HFF-Myc (cell line): ENCODE results near the gene CDC42SE2.

Experiments
- DNase-seq: peaks from one replicate; pipeline ENCODE4 v3.0.0-alpha.2; 2011; ENCODE audit warnings: low read depth; ENCODE audit errors: extremely low read depth
- H3K4me3 ChIP-seq: replicated peaks from 2 replicates; pipeline ENCODE4 v1.5.1; 2011; ENCODE audit warnings: low read depth, mild to moderate bottlenecking, control low read depth, low read length
- TF ChIP-seq, protein P1 (sequence below): IDR thresholded peaks from 2 replicates; pipeline ENCODE4 v1.5.1; 2012; ENCODE audit warnings: mild to moderate bottlenecking, low read depth, low read length, control low read depth; ENCODE audit errors: missing control alignments

Gene CDC42SE2, protein sequence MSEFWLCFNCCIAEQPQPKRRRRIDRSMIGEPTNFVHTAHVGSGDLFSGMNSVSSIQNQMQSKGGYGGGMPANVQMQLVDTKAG

DNA sequence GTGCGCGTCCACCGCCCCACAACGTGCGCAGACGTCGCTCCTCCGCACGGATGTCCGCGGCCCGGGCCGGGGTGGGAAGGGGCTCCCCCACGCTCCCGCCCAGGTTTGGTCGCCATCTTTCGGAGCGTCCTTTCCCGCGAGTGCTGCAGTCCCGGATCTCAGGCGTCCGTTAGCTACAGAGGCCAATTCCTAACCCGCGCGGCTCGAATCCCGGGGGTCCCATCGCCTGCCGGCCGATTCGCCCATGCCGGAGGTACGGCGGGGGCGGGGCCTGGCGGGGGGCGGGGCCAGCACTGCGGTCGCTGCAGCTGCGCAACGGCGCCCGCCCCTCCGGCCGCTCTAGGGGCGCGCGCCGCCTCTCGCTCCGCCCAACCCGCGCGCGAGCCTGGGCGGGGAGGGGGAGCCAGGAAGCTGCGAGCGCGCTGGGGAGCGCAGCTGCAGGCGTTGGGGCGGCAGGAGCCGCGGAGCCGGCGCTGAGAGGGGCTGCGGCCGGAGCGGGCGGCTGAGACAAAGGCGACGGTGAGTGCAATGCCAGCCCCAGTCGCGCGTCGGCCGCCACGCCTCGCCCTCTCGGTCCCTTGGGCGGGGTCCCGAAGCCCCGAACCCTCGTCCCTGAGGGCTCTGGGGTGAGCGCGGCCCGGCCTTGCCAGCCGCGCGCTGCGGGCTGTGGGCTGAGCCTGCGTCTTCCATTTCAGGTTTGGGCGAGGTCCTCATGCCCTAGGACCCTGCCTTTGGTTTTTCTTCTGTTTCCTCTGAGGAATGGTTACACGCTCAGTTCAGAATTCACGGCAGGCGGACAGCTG, at the start of gene CDC42SE2:
TSS of gene CDC42SE2 (plus strand) at position 406 of the 803 bp plus-strand sequence. CDS start 95,441 bp downstream, outside the sequence.
- peak; percentile 29 for DNase-seq
- H3K4me3 ChIP-seq = peak within 1 kb of the TSS; percentile 89
- TF ChIP-seq, protein P1, sequence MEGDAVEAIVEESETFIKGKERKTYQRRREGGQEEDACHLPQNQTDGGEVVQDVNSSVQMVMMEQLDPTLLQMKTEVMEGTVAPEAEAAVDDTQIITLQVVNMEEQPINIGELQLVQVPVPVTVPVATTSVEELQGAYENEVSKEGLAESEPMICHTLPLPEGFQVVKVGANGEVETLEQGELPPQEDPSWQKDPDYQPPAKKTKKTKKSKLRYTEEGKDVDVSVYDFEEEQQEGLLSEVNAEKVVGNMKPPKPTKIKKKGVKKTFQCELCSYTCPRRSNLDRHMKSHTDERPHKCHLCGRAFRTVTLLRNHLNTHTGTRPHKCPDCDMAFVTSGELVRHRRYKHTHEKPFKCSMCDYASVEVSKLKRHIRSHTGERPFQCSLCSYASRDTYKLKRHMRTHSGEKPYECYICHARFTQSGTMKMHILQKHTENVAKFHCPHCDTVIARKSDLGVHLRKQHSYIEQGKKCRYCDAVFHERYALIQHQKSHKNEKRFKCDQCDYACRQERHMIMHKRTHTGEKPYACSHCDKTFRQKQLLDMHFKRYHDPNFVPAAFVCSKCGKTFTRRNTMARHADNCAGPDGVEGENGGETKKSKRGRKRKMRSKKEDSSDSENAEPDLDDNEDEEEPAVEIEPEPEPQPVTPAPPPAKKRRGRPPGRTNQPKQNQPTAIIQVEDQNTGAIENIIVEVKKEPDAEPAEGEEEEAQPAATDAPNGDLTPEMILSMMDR = no peak

DNA sequence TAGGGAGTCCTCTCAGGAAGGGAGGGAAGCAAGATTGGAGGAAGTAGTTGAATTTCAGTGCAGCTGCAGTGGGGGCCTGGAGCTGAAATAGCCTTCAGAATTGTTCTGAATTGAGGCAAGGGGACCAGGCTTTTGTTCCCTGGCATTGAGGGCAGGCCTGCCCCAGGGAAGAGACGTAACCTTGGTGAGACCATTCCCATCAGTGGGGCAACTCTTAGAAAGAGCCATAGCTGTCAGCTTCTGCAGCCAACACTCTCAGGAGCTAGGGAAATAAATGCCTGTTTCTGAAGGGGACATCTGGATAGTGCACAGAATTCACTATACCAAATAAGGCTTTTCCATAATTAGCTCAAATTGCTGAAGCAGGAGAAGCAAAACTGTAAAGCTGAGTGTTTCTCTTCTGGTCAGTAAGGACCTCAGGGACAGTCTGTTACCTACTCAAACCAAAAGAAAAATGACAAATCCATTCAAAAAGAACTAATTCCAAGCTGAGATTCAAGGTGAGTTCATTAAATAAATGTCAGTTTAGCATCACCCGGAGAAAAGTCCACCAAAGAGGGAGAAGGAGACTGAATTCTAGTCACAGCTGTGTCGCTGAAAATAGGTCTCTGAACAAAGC, 49.1 kb upstream of the CDC42SE2 start:
- TF ChIP-seq, protein P1 = no peak
- no peak for DNase-seq
- no peak overlapping the region for H3K4me3 ChIP-seq

DNA sequence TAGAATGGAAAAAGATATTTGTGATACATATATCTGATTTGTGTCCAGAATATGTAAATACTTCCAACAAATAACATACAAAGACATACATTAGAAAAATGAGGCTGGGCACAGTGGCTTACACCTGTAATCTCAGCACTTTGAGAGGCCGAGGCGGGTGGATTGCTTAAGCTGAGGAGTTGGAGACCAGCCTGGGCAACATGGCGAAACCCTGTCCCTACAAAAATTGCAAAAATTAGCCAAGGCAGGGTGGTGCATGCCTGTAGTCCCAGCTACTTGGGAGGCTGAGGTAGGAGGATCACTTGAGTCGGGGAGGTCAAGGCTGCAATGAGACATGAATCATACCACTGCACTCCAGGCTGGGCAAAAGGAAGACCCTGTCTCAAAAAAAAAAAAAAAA, 46.1 kb upstream of the CDC42SE2 start:
- DNase-seq = no peak
- H3K4me3 ChIP-seq = no peak overlapping the region
- TF ChIP-seq, protein P1 = no peak

DNA sequence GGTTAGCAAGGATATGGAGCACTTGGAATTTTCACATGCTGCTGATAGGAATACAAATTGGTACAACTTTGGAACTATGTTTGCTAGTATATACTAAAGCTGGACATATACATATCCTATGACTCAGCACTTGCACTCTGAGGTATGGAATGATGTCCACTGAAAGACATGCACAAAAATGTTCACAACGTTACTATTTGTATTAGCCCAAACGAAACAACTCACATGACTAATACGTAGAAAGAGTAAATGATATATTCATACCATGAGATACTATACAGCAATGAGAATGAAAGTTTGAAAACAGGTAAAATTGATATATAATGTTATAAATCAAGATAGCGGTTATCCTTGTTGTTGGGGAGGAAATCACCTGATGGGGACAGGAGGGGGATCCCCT, 45.5 kb upstream of the CDC42SE2 start:
- TF ChIP-seq, protein P1 = no peak
- no peak for DNase-seq
- no peak overlapping the region for H3K4me3 ChIP-seq

DNA sequence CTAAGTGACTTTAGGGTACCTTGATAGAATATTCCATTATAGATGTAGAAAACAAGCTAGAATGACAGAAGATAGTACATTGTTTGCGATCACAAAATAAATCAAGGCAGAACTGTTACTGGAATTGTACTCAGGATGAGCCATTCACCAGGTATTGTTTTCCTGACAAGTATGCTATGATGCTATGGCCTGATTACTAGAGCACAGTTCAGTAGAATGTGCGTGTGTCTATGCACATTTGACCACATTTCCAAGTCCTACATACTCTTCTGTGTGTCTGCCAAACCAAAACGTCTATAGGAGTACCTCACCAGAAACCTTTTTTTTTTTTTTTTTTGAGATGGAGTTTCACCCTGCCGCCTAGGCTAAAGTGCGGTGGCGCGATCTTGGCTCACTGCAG, 43.3 kb upstream of the CDC42SE2 start:
- no peak overlapping the region for H3K4me3 ChIP-seq
- TF ChIP-seq, protein P1 = no peak
- no peak for DNase-seq

DNA sequence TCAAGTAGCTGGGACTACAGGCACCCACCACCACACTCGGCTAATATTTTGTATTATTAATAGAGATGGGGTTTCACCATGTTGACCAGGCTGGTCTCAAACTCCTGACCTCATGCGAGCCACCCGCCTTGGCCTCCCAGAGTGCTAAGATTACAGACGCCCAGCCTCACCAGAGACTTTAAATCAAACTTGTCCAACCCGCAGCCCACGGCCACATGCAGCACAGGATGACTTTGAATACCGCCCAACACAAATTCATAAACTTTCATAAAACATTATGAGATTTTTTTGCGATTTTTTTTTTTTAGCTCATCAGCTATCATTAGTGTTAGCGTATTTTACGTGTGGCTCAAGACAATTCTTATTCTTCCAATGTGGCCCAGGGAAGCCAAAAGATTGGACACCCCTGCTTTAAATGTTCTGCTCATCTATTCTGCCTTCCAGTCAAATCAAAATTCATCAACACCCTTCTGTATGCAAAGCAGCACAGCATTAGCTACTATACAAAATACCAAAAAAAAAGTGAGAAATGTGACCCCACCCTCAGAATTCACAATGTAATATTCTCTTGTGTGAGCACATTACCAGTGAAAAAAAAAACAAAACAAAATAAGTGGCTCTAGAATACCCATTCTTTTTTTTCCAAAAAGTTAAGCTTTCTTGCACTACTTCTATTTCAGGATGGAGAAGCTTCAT, 42.7 kb upstream of the CDC42SE2 start:
- no peak for DNase-seq
- no peak overlapping the region for H3K4me3 ChIP-seq
- TF ChIP-seq, protein P1 = no peak
